K562 (cell line): ENCODE data around the gene BRAF. TPM values are rescaled to one million over a fixed set of nuclear protein-coding genes. Genes with fewer than 3 reads are reported as not detected.

ENCODE experiments used
- CXXC5 ChIP-seq: fragments of 250-450 bp; sonication (Bioruptor Pico); IDR thresholded peaks from 2 replicates; pipeline ENCODE4 v1.8.0; 2022; ENCODE audit warnings: inconsistent platforms, mild to moderate bottlenecking, moderate library complexity
- E2F1 ChIP-seq: sonication (generic); formaldehyde crosslinking; IDR thresholded peaks from 2 replicates; pipeline ENCODE4 v1.8.1; 2023; ENCODE audit warnings: mild to moderate bottlenecking, missing genetic modification reagents, moderate library complexity
- ELK3 ChIP-seq: fragments of 450-650 bp; formaldehyde crosslinking; IDR thresholded peaks from 2 replicates; pipeline ENCODE4 v1.4.0; 2020; ENCODE audit warnings: mild to moderate bottlenecking
- ETV1 ChIP-seq: fragments of 450-650 bp; conservative IDR thresholded peaks from 2 replicates; pipeline ENCODE4 v1.6.1; 2016; ENCODE audit warnings: missing genetic modification characterization, control low read depth, low read depth, missing compliant biosample characterization
- FOSL1 ChIP-seq: fragments of 200-800 bp; sonication (Bioruptor generic); conservative IDR thresholded peaks from 2 replicates; pipeline ENCODE4 v1.6.1; 2016; ENCODE audit warnings: missing genetic modification characterization, missing compliant biosample characterization
- IRF9 ChIP-seq: fragments of 450-650 bp; IDR thresholded peaks from 2 replicates; pipeline ENCODE4 v1.6.1; 2016; ENCODE audit warnings: missing biosample characterization, missing genetic modification characterization
- L3MBTL2 ChIP-seq: fragments of 450-650 bp; IDR thresholded peaks from 2 replicates; pipeline ENCODE4 v1.6.1; 2016; ENCODE audit warnings: mild to moderate bottlenecking, moderate library complexity
- NEUROD1 ChIP-seq: fragments of 150-350 bp; IDR thresholded peaks from 2 replicates; pipeline ENCODE4 v1.6.1; 2014; ENCODE audit warnings: borderline replicate concordance, low read length, low read depth; ENCODE audit not compliant: partially characterized antibody
- NFATC3 ChIP-seq: fragments of 450-650 bp; IDR thresholded peaks from 2 replicates; pipeline ENCODE4 v1.6.1; 2017; ENCODE audit warnings: mild to moderate bottlenecking
- SMC3 ChIP-seq: conservative IDR thresholded peaks from 2 replicates; pipeline ENCODE4 v1.6.1; 2011; ENCODE audit warnings: low read depth, low read length, improper control_type of control experiment; ENCODE audit not compliant: insufficient read depth
- ZBTB11 ChIP-seq, 3 experiments: fragments of 200-800 bp in 1 of 3; fragments of 250-450 bp in 1 of 3; fragments of 450-650 bp in 1 of 3; sonication (Bioruptor Pico) in 1 of 3; sonication (Bioruptor generic) in 1 of 3; formaldehyde crosslinking in 1 of 3; IDR thresholded peaks; 2 replicates each; pipeline versions ENCODE4 v1.6.1 to v1.8.0; 2016 to 2022; ENCODE audit warnings: mild to moderate bottlenecking in 2 of 3, missing genetic modification characterization in 2 of 3, missing compliant biosample characterization in 1 of 3, moderate library complexity in 1 of 3
- ZNF3 ChIP-seq: fragments of 250-450 bp; sonication (Bioruptor Pico); IDR thresholded peaks from 2 replicates; pipeline ENCODE4 v1.5.0; 2021; ENCODE audit warnings: mild to moderate bottlenecking, moderate library complexity
- ZNF436 ChIP-seq: fragments of 250-450, 450-650 bp; sonication (Bioruptor Pico); formaldehyde crosslinking; IDR thresholded peaks from 2 replicates; pipeline ENCODE4 v1.7.0; 2020; ENCODE audit warnings: mild to moderate bottlenecking
- polyA plus RNA-seq, 8 experiments: library from polyadenylated mRNA; depleted of rRNA in 4 of 8; stranded (reverse) in 5 of 8; unstranded in 3 of 8; fragments of >200 nt; fragmentation: Nextera tagmentation in 2 of 8; fragmentation: Illumina TruSeq in 1 of 8; extraction: Ambion mirVana in 2 of 8; extraction: Trizol in 1 of 8; gene quantifications; 2 replicates each; pipeline versions ENCODE4 v1.2.1 to v1.2.3, GENCODE V29; 2011 to 2014; ENCODE audit warnings: inconsistent platforms in 1 of 8, missing spikeins in 1 of 8
- total RNA-seq, 7 experiments: library from RNA; depleted of rRNA in 6 of 7; stranded (reverse); fragments of >200 nt in 6 of 7; fragmentation: Illumina TruSeq in 2 of 7; extraction: Trizol in 2 of 7; gene quantifications; 2 replicates each; pipeline versions ENCODE4 v1.2.1 to v1.2.3, GENCODE V29; 2011 to 2021; ENCODE audit warnings: low replicate concordance in 1 of 7
- TF ChIP-seq, protein P1 (sequence below): sonication (generic); formaldehyde crosslinking; IDR thresholded peaks from 2 replicates; pipeline ENCODE4 v1.8.0; 2022; ENCODE audit warnings: mild to moderate bottlenecking, missing genetic modification reagents, borderline replicate concordance

BRAF gene
- total and polyA plus RNA-seq, 9 of the 15 experiments (the other 6 are each of a cell fraction or from before 2014, with no cell fraction given) = 3.6 to 38.3 (median 21.9) TPM

DNA sequence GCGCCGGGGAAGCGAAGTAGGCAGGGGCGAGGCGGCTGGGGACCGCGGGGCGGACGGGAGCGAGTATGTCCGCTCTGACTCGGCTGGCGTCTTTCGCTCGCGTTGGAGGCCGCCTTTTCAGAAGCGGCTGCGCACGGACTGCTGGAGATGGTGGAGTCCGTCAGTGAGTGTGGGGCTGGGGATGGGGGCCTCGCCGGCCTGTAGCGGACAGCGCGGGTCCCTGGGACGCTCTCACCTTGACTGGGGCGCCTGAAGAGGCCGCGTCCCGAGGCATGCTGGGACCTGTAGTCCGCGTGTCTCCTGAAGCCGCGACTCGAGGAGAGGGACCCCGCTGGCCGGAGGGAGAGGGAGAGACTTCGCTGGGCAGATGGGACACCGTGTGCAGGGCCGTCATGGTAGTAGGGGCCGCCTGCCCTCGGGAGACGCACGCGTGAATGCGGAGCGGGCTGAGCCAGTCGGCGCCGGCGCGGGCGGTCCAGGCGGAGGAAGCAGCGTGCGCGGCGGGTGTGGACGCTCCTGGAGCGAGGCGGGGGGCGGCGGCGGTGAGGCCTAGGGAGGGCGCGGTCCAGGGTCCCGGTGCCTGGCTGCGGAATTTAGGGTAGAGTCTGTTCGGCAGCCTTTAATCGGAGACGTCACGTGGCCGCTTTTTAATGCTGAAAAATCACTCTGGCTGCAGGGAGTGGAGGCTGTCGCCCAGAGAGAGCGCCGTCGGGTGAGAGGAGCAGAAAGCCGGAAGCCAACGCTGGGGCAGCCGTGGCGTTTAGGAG lies 227.9 kb downstream of the BRAF start, which contains the start of gene NDUFB2 (continued):
- TF ChIP-seq IRF9 (tag) = no peak
- TF ChIP-seq ZNF436 (CRISPR knock-in tag) = no peak
- peak; percentile 85 for TF ChIP-seq CXXC5
- TF ChIP-seq NEUROD1 = peak; percentile 29
- TF ChIP-seq FOSL1 (tag) = peak; percentile 32; the same call in 1 of the 2 replicates
- TF ChIP-seq, protein P1, sequence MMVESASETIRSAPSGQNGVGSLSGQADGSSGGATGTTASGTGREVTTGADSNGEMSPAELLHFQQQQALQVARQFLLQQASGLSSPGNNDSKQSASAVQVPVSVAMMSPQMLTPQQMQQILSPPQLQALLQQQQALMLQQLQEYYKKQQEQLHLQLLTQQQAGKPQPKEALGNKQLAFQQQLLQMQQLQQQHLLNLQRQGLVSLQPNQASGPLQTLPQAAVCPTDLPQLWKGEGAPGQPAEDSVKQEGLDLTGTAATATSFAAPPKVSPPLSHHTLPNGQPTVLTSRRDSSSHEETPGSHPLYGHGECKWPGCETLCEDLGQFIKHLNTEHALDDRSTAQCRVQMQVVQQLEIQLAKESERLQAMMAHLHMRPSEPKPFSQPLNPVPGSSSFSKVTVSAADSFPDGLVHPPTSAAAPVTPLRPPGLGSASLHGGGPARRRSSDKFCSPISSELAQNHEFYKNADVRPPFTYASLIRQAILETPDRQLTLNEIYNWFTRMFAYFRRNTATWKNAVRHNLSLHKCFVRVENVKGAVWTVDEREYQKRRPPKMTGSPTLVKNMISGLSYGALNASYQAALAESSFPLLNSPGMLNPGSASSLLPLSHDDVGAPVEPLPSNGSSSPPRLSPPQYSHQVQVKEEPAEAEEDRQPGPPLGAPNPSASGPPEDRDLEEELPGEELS (CRISPR knock-in tag) = 0 out of 2 replicates have a peak, but pooled peaks have one; percentile 87
- peak in 1 of 3 experiments; percentile 83; a peak in 1 of 6 replicates for TF ChIP-seq ZBTB11 (CRISPR knock-in tag; IDR thresholded peaks at IDR 0.05)
- TF ChIP-seq ZNF3 (CRISPR knock-in tag) = no peak
- 0 out of 2 replicates have a peak, but pooled peaks have one; percentile 12 for TF ChIP-seq SMC3
- TF ChIP-seq NFATC3 = no peak
- TF ChIP-seq ETV1 = peak; percentile 84
- peak; percentile 95 for TF ChIP-seq L3MBTL2
- TF ChIP-seq E2F1 (CRISPR knock-in tag) = peak; percentile 75; the same call in 1 of the 2 replicates
- no peak for TF ChIP-seq ELK3 (CRISPR knock-in tag)
